Dermis blood vessel endothelial cell (primary cell): ENCODE data around the gene NUP43. TPM values are rescaled to one million over a fixed set of nuclear protein-coding genes. Genes with fewer than 3 reads are reported as not detected.
A peak's percentile ranks its signal among the peaks of the same experiment; 100 is the strongest.
"Not testable (repeated sequence)": the region's sequence is repeated elsewhere in the genome, so short reads cannot be mapped to it uniquely, and the experiment has no call there.

Experiments used
- DNase-seq: peaks from one replicate; pipeline ENCODE4 v3.0.0; 2010
- total RNA-seq: library from RNA; depleted of rRNA; stranded (reverse); fragments of >200 nt; gene quantifications from 2 replicates; pipeline ENCODE4 v1.2.3, GENCODE V29; 2014

NUP43 gene
- total RNA-seq, result 29.3 and 31.0 TPM in 2 replicates

GRCh38 chr6:149746147-149746946 lies at the start of gene NUP43:
Gene NUP43 (minus strand): TSS chr6:149746529. CDS start chr6:149746495, 34 bp downstream.
- DNase-seq, result peak; percentile 98

DNA sequence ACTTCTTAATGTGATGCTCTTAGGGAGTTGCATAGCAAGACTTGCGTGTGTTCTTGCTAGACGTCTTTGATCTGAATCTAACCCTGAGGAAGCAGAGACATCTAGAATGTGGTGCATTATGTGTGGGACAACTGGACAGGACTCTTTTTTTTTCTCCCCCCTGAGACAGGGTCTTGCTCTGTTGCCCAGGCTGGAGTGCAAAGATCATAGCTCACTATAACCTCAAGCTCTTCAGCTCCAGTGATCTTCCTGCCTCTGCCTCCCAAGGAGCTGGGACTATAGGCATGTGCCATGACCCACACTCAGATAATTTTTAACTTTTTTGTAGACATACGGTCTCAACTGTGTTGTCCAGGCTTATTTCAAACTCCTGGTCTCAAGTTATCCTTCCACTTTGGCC lies 37.2 kb upstream of the NUP43 start:
- DNase-seq, result no peak

GRCh38 chr6:149782337-149782736 lies 36.0 kb upstream of the NUP43 start:
- DNase-seq, result no peak

DNA sequence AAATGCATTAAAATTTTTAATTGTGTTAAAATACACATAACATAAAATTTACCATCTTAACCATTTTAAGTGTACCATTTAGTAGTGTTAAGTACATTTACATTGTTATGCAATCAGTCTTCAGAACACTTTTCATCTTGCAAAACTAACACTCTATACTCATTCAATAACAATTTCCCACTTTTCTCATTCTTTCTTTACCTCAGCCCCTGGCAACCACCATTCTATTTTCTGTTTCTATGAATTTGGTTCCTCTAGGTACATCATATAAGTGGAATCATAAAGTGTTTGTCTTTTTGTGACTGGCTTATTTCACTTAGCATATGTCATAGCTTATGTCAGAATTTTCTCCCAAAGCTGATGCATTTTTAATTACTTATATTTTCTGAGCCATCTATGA lies 35.4 kb upstream of the NUP43 start:
- DNase-seq, result no peak

DNA sequence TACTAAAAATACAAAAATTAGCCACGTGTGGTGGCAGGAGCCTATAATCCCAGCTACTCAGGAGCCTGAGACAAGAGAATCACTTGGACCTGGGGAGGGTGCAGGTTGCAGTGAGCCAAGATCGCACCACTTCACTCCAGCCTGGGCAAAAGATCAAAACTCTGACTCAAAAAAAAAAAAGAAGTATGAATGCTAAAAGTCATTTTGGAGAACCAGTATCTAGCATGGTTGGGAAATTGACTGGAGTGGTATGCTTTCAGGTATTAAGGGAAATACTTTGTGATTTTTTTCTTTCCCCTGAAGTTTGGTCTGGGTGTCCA lies 33.3 kb upstream of the NUP43 start:
- DNase-seq, result no peak

DNA sequence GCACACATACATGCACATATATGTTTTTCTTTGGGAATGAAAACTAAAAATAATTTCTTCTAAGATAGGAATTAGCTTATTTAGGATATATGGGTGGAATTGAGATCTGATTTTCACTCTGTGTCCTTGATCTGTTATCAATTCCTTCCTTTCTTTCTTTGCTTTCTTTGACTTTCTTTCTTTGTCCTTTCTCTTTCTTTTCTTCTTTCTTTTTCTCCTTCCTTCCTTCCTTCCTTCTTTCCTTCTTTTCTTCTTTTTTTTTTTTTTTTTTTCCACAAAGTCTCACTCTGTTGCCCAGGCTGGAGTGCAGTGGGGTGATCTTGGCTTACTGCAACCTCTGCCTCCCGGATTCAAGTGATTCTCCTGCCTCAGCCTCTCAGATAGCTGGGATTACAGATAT lies 31.3 kb upstream of the NUP43 start:
- no peak for DNase-seq

DNA sequence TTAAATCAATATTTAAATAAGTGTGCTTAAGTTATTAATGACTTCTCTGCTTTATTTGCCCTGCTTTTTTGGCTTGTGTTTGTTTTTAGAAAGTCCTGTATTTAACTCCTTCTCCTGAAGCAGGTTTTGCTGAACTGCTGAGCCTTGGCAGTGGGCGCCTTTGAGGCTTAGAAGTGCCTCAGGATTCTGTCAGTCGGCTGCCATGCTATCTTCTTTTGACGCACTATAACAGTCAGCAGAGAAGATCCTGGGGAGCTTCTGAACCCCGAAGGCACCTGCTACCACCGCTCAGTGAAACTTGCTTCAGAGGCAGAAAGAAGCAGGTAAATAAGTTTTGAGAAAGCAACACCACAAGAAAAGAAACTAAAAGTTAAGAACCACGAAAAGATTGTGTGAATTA lies 25.6 kb upstream of the NUP43 start:
- no peak for DNase-seq

GRCh38 chr6:149771185-149771584 lies 24.9 kb upstream of the NUP43 start:
- no peak for DNase-seq

GRCh38 chr6:149769676-149770075 lies 23.3 kb upstream of the NUP43 start:
- DNase-seq, result no peak

- peak; percentile 59 for DNase-seq
These were observed 19.9 kb upstream of the NUP43 start for GRCh38 chr6:149766156-149766769.

DNA sequence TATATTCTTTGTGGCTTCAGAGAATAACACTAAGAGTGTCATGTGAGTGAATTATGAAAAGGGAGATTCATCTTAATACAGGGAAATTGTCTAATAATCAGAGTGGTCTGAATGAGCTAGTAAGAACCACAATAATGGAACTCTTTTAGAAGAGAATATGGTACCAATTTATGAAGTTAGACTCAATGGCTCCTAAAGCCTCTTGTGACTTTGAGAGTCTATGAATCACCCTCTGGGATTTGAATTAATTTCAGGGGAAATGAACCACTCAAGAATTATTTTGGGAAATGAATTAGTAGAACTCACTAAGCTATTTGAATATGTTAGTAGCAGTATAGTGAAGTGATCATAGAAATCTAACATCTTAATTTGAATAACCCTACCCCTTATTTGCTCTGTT lies 17.5 kb upstream of the NUP43 start:
- peak; percentile 5 for DNase-seq

DNA sequence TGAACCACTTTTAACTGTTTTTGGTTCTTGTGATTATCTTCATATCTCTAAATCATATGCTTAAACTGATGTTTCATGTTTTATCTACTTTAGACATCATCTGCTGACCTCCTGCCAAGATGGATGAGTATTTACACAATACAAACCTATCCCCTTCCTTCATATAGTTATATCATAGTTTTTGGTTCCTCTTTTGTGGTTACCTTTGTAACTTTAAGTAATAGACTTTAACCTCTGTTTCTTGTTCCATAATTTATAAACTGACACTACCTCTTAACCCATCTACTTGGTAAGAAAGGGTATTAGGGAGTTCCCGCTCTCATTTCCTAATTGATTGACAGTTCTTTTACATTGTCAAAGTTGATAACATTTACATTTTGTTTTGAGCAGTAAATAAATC lies 15.1 kb upstream of the NUP43 start:
- no peak for DNase-seq

- no peak for DNase-seq
These were observed 9.9 kb upstream of the NUP43 start for GRCh38 chr6:149756261-149756636.

DNA sequence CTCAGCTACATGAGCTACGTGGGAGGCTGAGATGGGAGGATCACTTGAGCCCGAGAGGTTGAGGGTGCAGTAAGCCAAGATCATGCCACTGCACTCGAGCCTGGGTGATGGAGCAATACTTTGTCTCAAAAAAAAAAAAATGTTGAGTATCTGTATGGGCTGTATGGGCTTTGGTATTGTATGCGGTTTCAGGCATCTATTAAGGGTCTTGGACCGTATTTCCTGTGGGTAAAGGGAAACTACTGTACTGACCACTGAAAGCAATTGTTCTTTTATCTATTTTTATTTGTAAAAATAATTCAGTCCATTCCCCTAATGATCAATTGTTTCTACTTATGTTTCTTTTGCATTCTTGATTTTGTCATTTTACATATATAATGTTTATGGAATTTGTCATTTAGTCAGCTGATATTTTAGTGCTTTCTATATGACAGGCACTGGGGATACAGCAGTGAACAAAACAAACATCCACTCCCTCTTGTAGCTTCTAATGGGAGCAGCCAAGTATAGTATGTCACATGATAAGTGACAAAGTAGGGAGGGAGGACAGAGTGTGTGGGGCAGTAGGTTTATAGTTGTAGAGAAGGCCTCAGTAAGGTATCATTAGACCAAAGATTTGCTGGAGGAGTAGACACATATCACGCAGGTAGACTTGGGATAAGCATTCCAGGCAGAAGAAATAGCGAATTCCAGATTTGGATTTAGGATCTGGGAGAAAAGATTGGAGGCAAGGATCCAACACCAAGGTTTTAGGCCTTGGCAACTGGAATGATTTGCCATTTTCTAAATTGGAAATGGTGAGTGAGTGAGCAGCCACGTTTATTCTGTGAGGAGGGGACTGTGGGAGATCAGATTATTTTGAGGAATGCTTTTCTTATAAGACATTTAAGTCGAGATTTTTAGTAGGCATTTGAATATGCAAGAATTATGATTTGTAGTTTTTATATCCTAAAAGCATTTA lies 9.3 kb upstream of the NUP43 start:
- DNase-seq, result no peak

DNA sequence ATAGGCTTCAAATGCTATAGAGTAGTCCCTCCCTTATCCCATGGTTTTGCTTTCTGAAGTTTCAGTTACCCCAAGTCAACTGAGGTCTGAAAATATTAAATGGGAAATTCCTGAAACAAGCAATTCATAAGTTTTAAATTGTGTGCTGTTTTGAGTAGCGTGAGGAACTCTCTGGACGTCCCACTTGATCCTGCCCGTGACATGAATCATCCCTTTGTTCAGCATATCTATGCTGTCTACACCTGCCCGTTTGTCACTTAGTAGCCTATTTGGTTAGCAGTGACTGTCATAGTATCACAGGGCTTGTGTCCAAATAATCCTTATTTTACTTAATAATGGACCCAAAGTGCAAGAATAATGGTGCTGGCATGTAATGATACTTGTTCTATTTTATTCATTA lies 8.2 kb upstream of the NUP43 start:
- DNase-seq, result no peak

DNA sequence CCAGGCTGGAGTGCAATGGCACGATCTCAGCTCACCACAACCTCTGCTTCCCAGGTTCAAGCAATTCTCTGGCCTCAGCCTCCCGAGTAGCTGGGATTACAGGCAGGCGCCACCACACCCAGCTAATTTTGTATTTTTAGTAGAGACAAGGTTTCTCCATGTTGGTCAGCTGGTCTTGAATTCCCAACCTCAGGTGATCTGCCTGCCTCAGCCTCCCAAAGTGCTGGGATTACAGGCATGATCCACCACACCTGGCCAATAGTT lies 7.0 kb upstream of the NUP43 start:
- DNase-seq, result not testable (repeated sequence)

DNA sequence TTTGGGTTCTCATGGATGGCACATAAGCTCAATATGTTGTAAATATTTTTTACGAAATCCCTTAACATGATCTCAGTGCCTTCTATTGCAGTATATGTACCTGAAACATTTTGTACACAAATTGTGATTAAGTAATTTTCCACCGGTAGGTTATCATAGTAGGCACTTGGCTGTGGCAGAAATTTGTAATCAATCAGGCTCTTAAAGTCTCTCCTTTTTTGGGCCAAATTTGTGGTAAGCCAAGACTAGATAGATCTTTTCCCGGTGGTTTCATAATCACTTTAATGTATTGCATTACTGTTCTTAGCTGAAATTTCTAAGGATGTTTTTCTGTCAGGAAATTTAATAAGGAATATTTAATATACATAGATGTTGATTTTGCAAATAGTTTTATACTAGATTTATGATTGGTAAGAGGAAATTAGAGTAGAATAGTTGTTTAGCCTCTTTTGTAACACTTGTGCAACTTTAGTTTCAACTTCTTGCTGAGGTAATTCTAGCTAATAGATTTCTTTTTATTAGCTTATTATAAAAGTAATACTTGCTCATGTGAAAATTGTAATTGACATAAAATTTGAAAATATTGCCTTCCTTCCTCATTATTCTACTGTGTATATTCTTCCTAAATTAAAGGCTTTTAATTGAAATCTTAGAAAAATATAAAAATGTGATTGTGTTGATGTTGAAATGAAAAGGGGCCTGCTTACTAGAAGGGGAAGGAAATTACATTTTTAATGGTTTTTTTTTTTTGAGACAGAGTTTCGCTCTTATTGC lies 6.5 kb upstream of the NUP43 start:
- no peak for DNase-seq

DNA sequence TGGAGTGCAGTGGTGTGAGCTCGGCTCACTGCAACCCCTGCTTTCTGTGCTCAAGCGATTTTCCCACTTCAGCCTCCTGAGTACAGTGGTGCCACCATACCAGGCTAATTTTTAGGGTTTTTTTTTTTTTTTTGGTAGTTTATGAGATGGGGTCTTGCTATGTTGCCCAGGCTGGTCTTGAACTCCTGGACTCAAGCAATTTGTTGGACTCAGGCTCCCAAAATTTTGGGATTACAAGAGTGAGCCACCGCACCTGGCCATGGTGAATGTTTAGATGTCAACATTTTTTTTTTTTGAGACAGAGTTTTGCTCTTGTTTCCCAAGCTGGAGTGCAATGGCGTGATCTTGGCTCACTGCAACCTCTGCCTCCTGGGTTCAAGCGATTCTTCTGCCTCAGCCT lies 5.6 kb upstream of the NUP43 start:
- not testable (repeated sequence) for DNase-seq

DNA sequence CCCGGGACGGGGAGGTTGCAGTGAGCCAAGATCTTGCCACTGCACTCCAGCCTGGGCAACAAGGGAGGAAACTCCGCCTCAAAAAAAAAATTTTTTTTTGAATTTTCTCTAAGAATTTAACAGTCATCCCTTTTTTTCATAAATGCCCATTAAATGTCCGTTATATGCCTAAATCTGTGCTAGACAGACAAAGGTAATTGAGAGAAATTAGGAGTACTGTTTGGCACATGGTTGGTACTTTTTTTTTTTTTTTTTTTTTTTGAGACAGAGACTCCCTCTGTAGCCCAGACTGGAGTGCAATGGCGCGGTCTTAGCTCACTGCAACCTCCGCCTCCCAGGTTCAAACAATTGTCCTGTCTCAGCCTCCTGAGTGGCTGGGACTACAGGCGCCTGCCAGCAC lies 4.9 kb upstream of the NUP43 start:
- DNase-seq, result no peak

DNA sequence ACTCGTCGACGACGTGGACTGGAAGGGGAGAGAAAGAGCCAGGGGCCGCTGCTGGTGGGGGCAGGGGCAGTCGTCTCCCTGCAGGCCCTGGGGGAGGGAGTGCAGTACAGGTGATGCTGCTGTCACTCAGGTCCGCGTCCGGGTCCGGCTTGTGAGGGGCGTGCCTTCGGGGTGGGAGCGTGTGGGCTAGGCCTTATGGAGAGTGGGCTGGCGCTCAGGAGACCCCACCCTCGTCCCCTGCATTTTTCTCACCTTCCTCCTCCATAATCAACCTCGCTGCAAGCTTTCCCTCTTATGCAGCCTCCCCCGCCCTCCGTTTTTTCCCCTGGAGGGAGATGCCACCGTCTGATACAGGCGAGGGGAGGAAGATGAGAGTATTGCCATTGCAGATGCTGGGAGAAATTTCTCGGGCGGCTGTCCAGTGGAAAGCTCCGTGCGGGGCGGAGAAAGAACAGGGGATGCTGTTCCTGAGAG lies 3.8 kb upstream of the NUP43 start:
- DNase-seq, result peak; percentile 61

DNA sequence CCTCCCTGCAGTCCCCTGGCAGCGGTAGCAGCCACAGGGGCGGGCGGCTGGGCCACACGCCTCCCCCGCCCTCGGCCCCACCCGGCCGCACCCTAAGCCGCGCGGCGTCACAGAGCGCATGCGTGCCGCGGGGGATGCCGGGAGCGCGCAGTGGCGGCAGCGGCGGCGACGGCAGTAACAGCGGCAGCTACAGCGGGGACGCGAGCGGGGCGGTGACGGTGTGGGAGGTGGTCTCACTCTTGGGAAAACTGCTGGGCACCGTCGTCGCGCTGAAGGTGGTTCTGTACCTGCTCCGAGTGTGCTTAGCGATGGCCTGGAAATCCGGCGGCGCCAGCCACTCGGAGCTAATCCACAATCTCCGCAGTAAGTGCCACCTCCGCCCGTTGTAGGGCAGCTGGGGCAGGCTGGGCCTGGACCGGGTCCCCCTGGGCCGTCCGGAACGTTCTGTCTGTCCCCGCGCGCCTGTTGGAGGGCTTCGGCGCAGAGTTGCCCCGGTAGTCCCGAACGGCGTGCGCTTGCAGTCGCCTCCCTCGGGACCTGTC lies 3.3 kb upstream of the NUP43 start, which contains the start of gene PCMT1:
TSS of gene PCMT1 (plus strand) at position 148 of the 542 bp plus-strand sequence. CDS start at position 309, 161 bp downstream.
- DNase-seq, result peak; percentile 92

DNA sequence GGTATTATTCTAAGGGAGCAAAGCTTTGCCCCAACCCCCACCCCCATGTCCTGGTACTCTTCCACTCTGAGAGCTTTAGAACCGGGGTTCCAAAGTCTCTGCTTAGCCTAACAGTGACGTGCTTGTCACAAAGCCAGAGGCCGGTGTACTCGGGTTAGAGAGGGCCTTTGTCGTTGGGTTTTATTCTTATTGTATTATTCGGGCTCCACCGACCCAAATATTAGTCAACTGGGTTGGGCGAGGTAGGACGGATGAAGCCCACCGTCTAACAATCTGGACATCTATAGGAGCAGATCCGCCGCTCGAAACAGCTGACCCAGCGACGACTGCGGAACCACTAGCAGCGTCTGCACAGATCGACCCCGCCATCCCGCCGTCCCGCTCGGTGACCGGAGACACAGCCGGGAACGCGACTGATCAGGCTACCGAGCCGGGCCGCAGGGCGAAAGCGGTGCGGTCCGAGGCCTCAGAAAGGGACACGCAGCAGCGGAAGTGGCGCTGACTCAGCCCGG lies 2.8 kb upstream of the NUP43 start:
- DNase-seq, result not testable (repeated sequence)
